Transverse colon (tissue), 4 donors: Measurements from ENCODE around the gene NFXL1.

Experiments
- CTCF ChIP-seq, 5 experiments: fragments of 200-600 bp in 3 of 5; fragments of 450-650 bp in 2 of 5; sonication (generic) in 3 of 5; IDR thresholded peaks; 1 replicate in 2 of 5; 2 replicates in 3 of 5; pipeline ENCODE4 v1.5.1; 2016 to 2017; ENCODE audit warnings: antibody characterized with exemption in 5 of 5, inconsistent platforms in 3 of 5, mild to moderate bottlenecking in 2 of 5, moderate library complexity in 1 of 5
- POLR2A ChIP-seq: fragments of 450-650 bp; IDR thresholded peaks from one replicate; pipeline ENCODE4 v1.6.1; 2016; ENCODE audit warnings: antibody characterized with exemption, mild to moderate bottlenecking, moderate library complexity
- POLR2AphosphoS5 ChIP-seq, 3 donors: sonication (generic); formaldehyde crosslinking; IDR thresholded peaks; one replicate each; pipeline ENCODE4 v1.6.1; 2016; ENCODE audit warnings: antibody characterized with exemption in 3 of 3

DNA sequence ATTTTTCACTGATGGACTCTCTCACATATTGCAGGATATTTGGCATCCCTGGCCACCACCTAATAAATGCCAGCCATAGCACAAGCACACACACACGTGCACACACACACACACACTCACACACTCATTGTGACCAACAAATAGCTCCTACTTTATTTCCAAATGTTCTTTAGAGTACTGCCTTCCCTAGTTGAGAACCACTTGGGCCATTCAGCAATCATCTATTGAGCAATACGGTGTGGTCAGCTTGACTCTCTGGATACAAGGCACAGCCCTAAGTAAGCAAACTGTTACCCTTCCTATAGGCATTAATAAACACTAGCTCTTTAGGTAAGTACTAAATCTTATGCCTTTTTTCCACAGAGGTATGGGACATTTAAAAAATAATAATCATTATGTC is 97.6 kb downstream of the NFXL1 start:
- TF ChIP-seq CTCF (IDR thresholded peaks at IDR 0.05) (no peak), POLR2A (no peak), POLR2AphosphoS5 (IDR thresholded peaks at IDR 0.05) (no peak)
